Measurements from ENCODE around the gene LTC4S. TPM values are rescaled to one million over a fixed set of nuclear protein-coding genes. Genes with fewer than 3 reads are reported as not detected.

The LTC4S gene
- total RNA-seq, 4 donors from 2014 or later: 4.1 to 22.9 (median 13.6) TPM; not detected in 1

DNA sequence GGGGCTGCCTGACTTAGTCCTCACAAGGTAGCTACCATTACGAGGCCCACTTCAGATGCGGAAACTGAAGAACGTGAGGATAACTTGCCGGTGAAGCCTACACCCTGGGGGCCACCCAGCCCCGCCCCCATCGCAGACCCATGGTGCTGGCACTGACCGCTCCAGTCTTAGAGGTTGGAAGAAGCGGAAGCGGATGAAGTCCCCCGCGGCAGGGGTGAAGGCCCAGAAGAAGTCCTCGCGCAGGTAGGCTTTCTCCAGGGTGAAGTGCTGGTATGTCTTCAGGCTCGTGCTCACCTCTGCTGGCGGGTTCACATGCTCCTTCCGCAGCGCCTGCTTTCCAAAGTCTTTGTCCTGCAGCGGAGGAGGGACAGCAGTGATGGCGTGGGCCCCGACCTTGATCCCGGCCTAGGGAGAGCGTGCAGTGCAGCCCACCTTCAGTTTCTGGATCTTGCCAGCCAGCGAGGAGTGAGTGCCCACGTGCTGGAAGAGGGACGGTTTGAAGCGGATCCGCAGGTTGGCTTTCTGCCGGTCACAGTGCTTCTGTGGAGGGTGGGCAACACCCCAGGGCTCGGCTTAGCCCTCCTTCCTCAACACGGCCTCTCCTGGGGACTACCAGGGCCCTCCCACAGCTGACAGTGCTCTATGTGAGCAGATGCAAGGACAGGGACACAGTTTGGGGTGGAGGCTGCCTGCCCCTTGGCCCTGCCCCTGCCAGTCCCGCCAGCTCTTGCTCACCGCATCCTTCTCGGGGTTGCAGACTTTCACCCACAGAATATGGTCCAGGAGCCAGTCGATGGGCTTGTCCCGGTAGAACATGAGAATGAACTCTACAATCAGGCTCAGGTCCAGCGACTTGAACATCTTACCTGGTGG is 5.2 kb downstream of the LTC4S start:
- peaks cover 0 to 9% of the 10 kb centered on the region in 2 donors for H3K4me1 ChIP-seq
- TF ChIP-seq POLR2A (IDR thresholded peaks at IDR 0.05): no peak
- TF ChIP-seq, protein P1, sequence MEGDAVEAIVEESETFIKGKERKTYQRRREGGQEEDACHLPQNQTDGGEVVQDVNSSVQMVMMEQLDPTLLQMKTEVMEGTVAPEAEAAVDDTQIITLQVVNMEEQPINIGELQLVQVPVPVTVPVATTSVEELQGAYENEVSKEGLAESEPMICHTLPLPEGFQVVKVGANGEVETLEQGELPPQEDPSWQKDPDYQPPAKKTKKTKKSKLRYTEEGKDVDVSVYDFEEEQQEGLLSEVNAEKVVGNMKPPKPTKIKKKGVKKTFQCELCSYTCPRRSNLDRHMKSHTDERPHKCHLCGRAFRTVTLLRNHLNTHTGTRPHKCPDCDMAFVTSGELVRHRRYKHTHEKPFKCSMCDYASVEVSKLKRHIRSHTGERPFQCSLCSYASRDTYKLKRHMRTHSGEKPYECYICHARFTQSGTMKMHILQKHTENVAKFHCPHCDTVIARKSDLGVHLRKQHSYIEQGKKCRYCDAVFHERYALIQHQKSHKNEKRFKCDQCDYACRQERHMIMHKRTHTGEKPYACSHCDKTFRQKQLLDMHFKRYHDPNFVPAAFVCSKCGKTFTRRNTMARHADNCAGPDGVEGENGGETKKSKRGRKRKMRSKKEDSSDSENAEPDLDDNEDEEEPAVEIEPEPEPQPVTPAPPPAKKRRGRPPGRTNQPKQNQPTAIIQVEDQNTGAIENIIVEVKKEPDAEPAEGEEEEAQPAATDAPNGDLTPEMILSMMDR (IDR thresholded peaks at IDR 0.05): no peak
- no peak for DNase-seq
- no peak overlapping the region for H3K27ac ChIP-seq
- no peak overlapping the region for H3K4me3 ChIP-seq
- H3K36me3 ChIP-seq: no peaks in the 10 kb centered on the region
- intact Hi-C loops (cut with DNase I; ENCODE audit: low total_unique reads): no loop called here
- no peaks in the 10 kb centered on the region for H3K27me3 ChIP-seq
- no peaks in the 10 kb centered on the region for H3K9me3 ChIP-seq

DNA sequence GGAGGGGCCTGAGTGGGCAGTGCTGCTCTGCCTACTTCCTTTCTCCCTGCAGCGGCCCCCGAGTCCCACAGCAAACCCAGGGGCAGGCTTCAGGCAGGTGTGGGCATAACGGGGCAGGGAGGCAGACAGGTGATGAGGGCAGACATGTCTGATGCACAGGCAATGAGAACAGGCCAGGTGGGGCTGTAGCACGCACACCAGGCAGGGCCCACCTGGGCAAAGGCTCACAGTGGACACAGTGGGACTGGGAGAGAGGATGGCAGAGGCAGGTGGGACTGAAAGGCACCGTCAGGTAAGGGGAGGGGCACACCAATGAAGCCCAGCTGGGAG is 5.8 kb downstream of the LTC4S start:
- no peak overlapping the region for H3K4me3 ChIP-seq
- intact Hi-C loops (cut with DNase I; ENCODE audit: low total_unique reads): no loop called here
- no peak for DNase-seq
- TF ChIP-seq, protein P1 (IDR thresholded peaks at IDR 0.05): no peak
- TF ChIP-seq POLR2A (IDR thresholded peaks at IDR 0.05): no peak
- no peaks in the 10 kb centered on the region for H3K36me3 ChIP-seq
- H3K27me3 ChIP-seq: no peaks in the 10 kb centered on the region
- H3K27ac ChIP-seq: no peak overlapping the region
- peaks cover 0 to 11% of the 10 kb centered on the region in 2 donors for H3K4me1 ChIP-seq
- no peaks in the 10 kb centered on the region for H3K9me3 ChIP-seq

DNA sequence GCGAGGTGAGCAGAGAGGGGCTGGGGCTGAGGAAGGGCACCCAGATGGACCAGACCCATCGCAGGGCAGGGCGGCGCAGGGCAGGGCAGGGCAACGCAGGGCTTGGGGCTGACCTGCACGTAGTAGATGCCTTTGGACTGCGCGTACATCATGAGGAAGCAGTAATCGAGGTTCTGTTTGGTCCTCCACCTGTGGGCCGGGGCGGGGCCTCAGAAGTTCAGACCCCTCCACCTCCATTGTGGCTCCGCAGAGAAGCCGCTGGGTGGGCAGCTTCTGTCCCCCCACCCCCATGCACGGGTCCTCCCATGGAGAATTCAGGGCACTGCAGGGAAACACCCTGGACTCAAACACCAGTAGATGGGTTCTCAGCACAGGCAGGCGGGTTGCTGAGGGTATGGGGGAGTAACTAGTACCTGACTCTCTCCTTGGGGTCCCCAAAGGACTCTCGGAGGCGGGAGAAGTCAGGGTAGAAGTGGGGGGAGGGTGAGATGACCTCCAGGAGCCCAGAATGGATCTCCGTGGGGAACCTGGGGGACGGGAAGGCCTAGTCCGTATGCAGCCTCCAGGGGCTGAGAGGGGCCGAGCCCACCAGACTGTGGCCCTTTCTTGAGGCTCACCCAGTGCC is 6.4 kb downstream of the LTC4S start:
- H3K4me1 ChIP-seq: peaks cover 0 to 12% of the 10 kb centered on the region in 2 donors
- H3K36me3 ChIP-seq: no peaks in the 10 kb centered on the region
- TF ChIP-seq, protein P1 (IDR thresholded peaks at IDR 0.05): no peak
- no peak for TF ChIP-seq POLR2A (IDR thresholded peaks at IDR 0.05)
- H3K27me3 ChIP-seq: no peaks in the 10 kb centered on the region
- intact Hi-C loops (cut with DNase I; ENCODE audit: low total_unique reads): no loop called here
- no peak for DNase-seq
- H3K4me3 ChIP-seq: no peak overlapping the region
- no peaks in the 10 kb centered on the region for H3K9me3 ChIP-seq
- no peak overlapping the region for H3K27ac ChIP-seq

DNA sequence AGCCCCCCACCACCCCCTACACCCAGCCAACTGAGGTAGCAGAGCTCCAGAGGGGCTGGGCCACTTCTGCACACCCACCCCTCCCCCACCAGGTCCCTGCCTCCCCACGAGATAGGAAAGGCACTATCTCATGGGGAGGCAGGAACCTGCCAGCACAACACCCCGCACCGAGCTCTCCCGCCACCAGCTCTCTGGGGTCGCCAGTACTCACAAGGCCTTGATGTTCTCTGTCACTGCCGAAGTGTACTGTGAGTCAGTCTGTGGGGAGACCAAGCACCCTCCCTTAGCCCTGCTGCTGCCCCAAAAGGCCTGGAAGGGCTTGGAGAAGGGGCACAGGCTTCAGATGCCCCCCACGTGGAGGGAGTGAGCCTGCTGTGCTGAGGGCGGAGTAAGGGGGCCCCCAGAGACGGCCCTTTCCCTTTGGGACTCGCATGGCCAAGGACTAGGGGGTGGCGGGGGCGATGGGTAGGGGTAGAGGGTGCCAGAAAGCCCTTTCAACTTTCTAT is 7.0 kb downstream of the LTC4S start:
- peaks cover 0 to 6% of the 10 kb centered on the region in 2 donors for H3K4me1 ChIP-seq
- intact Hi-C loops (cut with DNase I; ENCODE audit: low total_unique reads): no loop called here

More for the DNA sequence above, 7.0 kb downstream of the LTC4S start:
- no peak for TF ChIP-seq POLR2A (IDR thresholded peaks at IDR 0.05)
- TF ChIP-seq, protein P1 (IDR thresholded peaks at IDR 0.05): no peak
- no peaks in the 10 kb centered on the region for H3K36me3 ChIP-seq
- H3K27me3 ChIP-seq: no peaks in the 10 kb centered on the region
- no peaks in the 10 kb centered on the region for H3K9me3 ChIP-seq
- H3K4me3 ChIP-seq: no peak overlapping the region
- DNase-seq: peak in 1 of 2 donors; percentile 17
- no peak overlapping the region for H3K27ac ChIP-seq

Measured in uterus (tissue), 4 donors.